ENCODE measurements around the gene ARNT2. TPM values are rescaled to one million over a fixed set of nuclear protein-coding genes. Genes with fewer than 3 reads are reported as not detected.

ARNT2 gene
- total and polyA plus RNA-seq, 2 experiments from 2014 or later = 4.6 to 11.6 TPM

DNA sequence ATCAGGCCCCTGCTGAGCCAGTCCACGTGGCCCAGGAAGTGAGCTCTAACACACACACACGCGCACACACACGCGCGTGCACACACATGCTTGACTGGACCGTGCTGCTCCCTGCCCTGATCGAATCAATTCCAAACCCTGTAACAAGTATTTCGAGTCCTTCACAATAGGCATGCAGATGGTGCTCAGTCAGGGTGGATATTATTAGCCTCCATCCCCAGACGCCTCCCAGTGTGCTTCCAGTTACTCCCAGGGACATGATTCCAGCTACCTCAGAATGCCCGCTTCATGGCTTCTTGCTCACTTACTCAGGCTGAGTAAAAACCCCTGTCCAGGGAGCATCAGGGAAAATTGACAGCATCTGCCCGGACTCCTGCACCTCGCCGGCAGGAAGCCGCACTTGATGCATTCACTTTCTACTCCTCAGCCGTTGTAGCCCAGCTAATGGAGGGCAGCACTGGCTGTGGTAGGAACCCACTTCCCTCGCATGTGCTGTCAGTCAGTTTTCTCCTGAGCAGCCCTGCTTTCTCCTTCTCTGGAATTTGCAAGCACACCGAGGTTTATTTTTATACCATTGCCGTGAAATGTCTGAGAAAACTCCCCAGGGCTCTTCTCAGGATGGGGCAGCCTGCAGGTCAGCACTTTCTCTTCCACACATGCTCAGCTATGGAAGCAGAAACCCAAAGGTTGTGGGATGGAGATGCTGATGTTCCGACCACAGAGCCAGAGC lies 164.9 kb downstream of the ARNT2 start:
- Histone ChIP-seq H3K27me3 (ENCODE audit: insufficient read depth) (no peaks in the 10 kb centered on the region), H3K27ac (ENCODE audit: low read depth) (no peak overlapping the region), H3K79me2 (replicated peaks; ENCODE audit: insufficient read depth) (no peaks in the 10 kb centered on the region), H3F3A (replicated peaks; ENCODE audit: low read depth) (no peaks in the 10 kb centered on the region), H3K4me1 (ENCODE audit: insufficient read depth) (peaks cover 6% of the 10 kb centered on the region), H4K20me1 (replicated peaks; ENCODE audit: insufficient read depth) (no peaks in the 10 kb centered on the region), H3K9me2 (ENCODE audit: insufficient read depth) (no peaks in the 10 kb centered on the region), H3K4me2 (no peak overlapping the region), H2AFZ (no peak overlapping the region), H3K36me3 (ENCODE audit: insufficient read depth) (no peaks in the 10 kb centered on the region), H3K4me3 (no peak overlapping the region)
- peak overlapping the region; percentile 56 for H3K27ac Mint-ChIP-seq
- peaks cover 24% of the 10 kb centered on the region for H3K4me1 Mint-ChIP-seq
- H3K9me3 Mint-ChIP-seq = no peaks in the 10 kb centered on the region
- H3K36me3 Mint-ChIP-seq (ENCODE audit: low read depth) = peaks cover 2% of the 10 kb centered on the region; the same call in 2 of the 3 replicates
- DNase-seq (ENCODE audit: low spot score) = no peak
- ATAC-seq = no peak
- H3K27me3 Mint-ChIP-seq (ENCODE audit: insufficient read depth, low read depth, poor library complexity) = peaks cover 10% of the 10 kb centered on the region
- no peak overlapping the region for H3K4me3 Mint-ChIP-seq
- TF ChIP-seq ZNF114 (CRISPR knock-in tag; IDR thresholded peaks at IDR 0.05) (no peak), JUNB (IDR thresholded peaks at IDR 0.05; ENCODE audit: unreplicated experiment) (no peak), ZNF331 (CRISPR knock-in tag; IDR thresholded peaks at IDR 0.05; ENCODE audit: low read depth) (no peak), EZH2 (IDR thresholded peaks at IDR 0.05; ENCODE audit: low read depth, unreplicated experiment) (no peak), CREB1 (CRISPR knock-in tag; IDR thresholded peaks at IDR 0.05; ENCODE audit: low read depth) (no peak)
- TF ChIP-seq, protein P1, sequence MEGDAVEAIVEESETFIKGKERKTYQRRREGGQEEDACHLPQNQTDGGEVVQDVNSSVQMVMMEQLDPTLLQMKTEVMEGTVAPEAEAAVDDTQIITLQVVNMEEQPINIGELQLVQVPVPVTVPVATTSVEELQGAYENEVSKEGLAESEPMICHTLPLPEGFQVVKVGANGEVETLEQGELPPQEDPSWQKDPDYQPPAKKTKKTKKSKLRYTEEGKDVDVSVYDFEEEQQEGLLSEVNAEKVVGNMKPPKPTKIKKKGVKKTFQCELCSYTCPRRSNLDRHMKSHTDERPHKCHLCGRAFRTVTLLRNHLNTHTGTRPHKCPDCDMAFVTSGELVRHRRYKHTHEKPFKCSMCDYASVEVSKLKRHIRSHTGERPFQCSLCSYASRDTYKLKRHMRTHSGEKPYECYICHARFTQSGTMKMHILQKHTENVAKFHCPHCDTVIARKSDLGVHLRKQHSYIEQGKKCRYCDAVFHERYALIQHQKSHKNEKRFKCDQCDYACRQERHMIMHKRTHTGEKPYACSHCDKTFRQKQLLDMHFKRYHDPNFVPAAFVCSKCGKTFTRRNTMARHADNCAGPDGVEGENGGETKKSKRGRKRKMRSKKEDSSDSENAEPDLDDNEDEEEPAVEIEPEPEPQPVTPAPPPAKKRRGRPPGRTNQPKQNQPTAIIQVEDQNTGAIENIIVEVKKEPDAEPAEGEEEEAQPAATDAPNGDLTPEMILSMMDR (conservative IDR thresholded peaks at IDR 0.05; ENCODE audit: low read depth in 2 of 2) = no peak

DNA sequence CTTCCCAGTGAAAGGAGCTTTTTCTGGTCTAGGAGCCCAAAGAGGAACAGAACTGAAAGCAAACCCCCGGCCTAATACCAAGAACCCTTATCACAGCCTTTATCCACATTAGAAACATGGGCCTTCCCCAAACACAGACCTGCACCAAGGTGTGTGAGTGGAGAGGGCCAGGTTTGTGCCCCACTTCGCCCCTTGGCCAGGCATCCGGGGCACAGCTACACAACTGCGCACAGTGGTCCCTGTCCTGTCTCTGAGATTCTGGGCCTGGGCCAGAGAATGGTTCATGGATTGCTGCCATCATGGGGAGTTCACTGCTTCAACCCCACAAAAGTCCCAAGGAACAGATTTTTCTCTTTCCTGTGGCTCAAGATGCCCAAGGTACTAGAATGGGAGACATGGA lies 165.5 kb downstream of the ARNT2 start:
- no peaks in the 10 kb centered on the region for H3K9me2 ChIP-seq (ENCODE audit: insufficient read depth)
- H3K79me2 ChIP-seq (replicated peaks; ENCODE audit: insufficient read depth) = no peaks in the 10 kb centered on the region
- H3K4me2 ChIP-seq = no peak overlapping the region
- H3K27me3 ChIP-seq (ENCODE audit: insufficient read depth) = no peaks in the 10 kb centered on the region
- Mint-ChIP-seq H3K27ac (no peak overlapping the region), H3K4me3 (no peak overlapping the region), H3K36me3 (ENCODE audit: low read depth) (no peaks in the 10 kb centered on the region; the same call in 2 of the 3 replicates), H3K4me1 (peaks cover 28% of the 10 kb centered on the region), H3K9me3 (no peaks in the 10 kb centered on the region), H3K27me3 (ENCODE audit: insufficient read depth, low read depth, poor library complexity) (peaks cover 10% of the 10 kb centered on the region)
- no peaks in the 10 kb centered on the region for H4K20me1 ChIP-seq (replicated peaks; ENCODE audit: insufficient read depth)
- no peak overlapping the region for H3K4me3 ChIP-seq
- peaks cover 6% of the 10 kb centered on the region for H3K4me1 ChIP-seq (ENCODE audit: insufficient read depth)
- DNase-seq (ENCODE audit: low spot score) (no peak), ATAC-seq (no peak)
- H3K36me3 ChIP-seq (ENCODE audit: insufficient read depth) = no peaks in the 10 kb centered on the region
- H3F3A ChIP-seq (replicated peaks; ENCODE audit: low read depth) = no peaks in the 10 kb centered on the region
- no peak overlapping the region for H3K27ac ChIP-seq (ENCODE audit: low read depth)
- H2AFZ ChIP-seq = no peak overlapping the region
- no peak for TF ChIP-seq NANOG (IDR thresholded peaks at IDR 0.05; ENCODE audit: borderline replicate concordance)
- TF ChIP-seq, protein P2, sequence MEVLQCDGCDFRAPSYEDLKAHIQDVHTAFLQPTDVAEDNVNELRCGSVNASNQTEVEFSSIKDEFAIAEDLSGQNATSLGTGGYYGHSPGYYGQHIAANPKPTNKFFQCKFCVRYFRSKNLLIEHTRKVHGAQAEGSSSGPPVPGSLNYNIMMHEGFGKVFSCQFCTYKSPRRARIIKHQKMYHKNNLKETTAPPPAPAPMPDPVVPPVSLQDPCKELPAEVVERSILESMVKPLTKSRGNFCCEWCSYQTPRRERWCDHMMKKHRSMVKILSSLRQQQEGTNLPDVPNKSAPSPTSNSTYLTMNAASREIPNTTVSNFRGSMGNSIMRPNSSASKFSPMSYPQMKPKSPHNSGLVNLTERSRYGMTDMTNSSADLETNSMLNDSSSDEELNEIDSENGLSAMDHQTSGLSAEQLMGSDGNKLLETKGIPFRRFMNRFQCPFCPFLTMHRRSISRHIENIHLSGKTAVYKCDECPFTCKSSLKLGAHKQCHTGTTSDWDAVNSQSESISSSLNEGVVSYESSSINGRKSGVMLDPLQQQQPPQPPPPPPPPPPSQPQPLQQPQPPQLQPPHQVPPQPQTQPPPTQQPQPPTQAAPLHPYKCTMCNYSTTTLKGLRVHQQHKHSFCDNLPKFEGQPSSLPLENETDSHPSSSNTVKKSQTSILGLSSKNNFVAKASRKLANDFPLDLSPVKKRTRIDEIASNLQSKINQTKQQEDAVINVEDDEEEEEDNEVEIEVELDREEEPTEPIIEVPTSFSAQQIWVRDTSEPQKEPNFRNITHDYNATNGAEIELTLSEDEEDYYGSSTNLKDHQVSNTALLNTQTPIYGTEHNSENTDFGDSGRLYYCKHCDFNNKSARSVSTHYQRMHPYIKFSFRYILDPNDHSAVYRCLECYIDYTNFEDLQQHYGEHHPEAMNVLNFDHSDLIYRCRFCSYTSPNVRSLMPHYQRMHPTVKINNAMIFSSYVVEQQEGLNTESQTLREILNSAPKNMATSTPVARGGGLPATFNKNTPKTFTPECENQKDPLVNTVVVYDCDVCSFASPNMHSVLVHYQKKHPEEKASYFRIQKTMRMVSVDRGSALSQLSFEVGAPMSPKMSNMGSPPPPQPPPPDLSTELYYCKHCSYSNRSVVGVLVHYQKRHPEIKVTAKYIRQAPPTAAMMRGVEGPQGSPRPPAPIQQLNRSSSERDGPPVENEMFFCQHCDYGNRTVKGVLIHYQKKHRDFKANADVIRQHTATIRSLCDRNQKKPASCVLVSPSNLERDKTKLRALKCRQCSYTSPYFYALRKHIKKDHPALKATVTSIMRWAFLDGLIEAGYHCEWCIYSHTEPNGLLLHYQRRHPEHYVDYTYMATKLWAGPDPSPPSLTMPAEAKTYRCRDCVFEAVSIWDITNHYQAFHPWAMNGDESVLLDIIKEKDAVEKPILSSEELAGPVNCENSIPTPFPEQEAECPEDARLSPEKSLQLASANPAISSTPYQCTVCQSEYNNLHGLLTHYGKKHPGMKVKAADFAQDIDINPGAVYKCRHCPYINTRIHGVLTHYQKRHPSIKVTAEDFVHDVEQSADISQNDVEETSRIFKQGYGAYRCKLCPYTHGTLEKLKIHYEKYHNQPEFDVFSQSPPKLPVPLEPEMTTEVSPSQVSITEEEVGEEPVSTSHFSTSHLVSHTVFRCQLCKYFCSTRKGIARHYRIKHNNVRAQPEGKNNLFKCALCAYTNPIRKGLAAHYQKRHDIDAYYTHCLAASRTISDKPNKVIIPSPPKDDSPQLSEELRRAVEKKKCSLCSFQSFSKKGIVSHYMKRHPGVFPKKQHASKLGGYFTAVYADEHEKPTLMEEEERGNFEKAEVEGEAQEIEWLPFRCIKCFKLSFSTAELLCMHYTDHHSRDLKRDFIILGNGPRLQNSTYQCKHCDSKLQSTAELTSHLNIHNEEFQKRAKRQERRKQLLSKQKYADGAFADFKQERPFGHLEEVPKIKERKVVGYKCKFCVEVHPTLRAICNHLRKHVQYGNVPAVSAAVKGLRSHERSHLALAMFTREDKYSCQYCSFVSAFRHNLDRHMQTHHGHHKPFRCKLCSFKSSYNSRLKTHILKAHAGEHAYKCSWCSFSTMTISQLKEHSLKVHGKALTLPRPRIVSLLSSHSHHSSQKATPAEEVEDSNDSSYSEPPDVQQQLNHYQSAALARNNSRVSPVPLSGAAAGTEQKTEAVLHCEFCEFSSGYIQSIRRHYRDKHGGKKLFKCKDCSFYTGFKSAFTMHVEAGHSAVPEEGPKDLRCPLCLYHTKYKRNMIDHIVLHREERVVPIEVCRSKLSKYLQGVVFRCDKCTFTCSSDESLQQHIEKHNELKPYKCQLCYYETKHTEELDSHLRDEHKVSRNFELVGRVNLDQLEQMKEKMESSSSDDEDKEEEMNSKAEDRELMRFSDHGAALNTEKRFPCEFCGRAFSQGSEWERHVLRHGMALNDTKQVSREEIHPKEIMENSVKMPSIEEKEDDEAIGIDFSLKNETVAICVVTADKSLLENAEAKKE (CRISPR knock-in tag; IDR thresholded peaks at IDR 0.05) = no peak
- no peak for TF ChIP-seq STAT1 (IDR thresholded peaks at IDR 0.05; ENCODE audit: unreplicated experiment)
- TF ChIP-seq CREB1 (CRISPR knock-in tag; IDR thresholded peaks at IDR 0.05; ENCODE audit: low read depth) = no peak
- TF ChIP-seq EZH2 (IDR thresholded peaks at IDR 0.05; ENCODE audit: low read depth, unreplicated experiment) = no peak
- TF ChIP-seq POLR2AphosphoS5 (IDR thresholded peaks at IDR 0.05; ENCODE audit: low read depth) = no peak
- TF ChIP-seq JUNB (IDR thresholded peaks at IDR 0.05; ENCODE audit: unreplicated experiment) = no peak
